ENCODE data around the gene TRIM38.

DNA sequence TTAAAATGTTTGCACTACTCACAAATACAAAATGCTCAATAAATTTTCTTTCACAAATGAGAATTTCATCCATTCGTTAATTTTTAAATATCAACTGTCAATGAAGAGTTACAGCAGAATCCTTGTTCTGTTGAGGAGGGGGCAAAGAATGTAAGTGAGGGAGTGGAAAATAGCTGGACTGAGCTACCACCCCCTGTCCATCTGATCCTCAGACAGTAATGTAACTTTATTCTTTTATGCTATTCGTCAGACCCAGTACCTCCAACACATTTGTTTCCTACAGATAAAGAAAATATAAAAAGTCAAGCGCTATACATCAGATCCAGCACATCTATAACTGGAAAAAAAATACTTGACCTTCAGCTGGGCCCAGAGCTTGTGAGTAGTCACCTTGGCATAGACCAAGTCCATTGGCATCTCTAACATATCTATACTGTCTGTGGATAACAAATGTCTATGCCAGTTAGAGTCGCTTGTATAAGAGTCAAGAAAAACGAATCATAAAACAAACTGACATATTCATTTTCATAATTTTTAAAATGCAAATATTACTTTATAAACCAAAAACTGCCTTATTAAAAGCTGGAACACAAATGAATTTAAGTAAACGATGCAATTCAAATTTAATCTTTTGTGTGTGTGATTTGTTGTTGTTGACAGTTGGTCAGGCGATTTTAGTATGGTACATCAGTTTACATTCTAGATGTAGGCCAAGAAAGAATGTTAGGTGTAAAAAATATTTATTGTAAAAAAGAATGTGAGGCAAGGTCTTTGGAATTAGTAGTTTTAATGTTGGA is 67.5 kb downstream of the TRIM38 start:
- TF ChIP-seq, protein P1, sequence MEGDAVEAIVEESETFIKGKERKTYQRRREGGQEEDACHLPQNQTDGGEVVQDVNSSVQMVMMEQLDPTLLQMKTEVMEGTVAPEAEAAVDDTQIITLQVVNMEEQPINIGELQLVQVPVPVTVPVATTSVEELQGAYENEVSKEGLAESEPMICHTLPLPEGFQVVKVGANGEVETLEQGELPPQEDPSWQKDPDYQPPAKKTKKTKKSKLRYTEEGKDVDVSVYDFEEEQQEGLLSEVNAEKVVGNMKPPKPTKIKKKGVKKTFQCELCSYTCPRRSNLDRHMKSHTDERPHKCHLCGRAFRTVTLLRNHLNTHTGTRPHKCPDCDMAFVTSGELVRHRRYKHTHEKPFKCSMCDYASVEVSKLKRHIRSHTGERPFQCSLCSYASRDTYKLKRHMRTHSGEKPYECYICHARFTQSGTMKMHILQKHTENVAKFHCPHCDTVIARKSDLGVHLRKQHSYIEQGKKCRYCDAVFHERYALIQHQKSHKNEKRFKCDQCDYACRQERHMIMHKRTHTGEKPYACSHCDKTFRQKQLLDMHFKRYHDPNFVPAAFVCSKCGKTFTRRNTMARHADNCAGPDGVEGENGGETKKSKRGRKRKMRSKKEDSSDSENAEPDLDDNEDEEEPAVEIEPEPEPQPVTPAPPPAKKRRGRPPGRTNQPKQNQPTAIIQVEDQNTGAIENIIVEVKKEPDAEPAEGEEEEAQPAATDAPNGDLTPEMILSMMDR (IDR thresholded peaks at IDR 0.05; ENCODE audit: poor library complexity), result no peak
- TF ChIP-seq EZH2 (IDR thresholded peaks at IDR 0.05; ENCODE audit: borderline replicate concordance), result no peak
- no peak for TF ChIP-seq EZH2phosphoT487 (IDR thresholded peaks at IDR 0.05; ENCODE audit: low read depth, severe bottlenecking, unreplicated experiment)
